ENCODE data around the gene NEGR1. TPM values are rescaled to one million over a fixed set of nuclear protein-coding genes. Genes with fewer than 3 reads are reported as not detected.

NEGR1 gene
- 19.2 and 22.6 TPM in 2 replicates for polyA plus RNA-seq

DNA sequence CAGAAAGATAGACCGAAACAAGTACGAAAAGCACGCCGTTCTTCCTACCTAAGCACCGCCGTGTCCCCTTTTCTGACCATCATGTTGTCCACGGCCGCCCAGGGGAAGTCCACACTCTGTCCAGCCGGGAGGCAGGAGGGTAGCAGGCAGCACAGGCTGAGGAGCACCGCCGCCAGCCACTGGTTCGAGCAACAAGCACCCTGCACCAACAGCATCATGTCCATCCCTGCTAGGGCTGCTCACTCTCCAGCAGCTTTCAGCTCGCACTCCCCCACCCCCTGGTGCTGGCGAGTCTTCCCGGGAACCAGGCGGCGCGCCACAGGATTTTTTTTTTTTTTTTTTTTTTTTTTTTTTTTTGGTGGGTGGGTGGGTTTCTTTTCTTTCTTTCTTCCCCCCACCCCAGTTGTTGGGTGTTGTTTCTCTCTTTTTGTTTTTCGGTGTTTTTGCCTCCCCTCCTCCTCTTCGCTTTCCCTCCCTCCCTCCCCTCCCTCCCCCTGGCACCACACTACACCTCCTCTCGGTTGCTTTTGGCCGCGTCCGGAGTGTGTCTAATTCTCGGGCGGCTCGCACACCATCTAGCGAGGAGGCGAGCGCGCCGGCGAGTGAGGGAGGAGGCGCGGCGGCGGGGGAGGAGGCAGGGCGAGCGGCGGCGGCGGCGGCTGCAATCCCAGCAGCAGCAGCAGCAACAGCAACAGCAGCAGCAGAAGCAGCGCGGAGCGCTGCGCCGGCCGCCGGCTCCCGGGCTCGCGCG, at the start of gene NEGR1:
Gene NEGR1 (minus strand): TSS at position 269 of the 751 bp plus-strand sequence.

Measured in Purkinje cell (primary cell).